Measurements from ENCODE around the gene UNC13A.

DNA sequence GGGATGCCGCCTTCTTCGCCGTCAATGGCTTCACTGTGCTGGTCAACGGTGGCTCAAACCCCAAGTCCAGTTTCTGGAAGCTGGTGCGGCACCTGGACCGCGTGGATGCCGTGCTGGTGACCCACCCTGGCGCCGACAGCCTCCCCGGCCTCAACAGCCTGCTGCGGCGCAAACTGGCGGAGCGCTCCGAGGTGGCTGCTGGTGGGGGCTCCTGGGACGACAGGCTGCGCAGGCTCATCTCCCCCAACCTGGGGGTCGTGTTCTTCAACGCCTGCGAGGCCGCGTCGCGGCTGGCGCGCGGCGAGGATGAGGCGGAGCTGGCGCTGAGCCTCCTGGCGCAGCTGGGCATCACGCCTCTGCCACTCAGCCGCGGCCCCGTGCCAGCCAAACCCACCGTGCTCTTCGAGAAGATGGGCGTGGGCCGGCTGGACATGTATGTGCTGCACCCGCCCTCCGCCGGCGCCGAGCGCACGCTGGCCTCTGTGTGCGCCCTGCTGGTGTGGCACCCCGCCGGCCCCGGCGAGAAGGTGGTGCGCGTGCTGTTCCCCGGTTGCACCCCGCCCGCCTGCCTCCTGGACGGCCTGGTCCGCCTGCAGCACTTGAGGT, 38.1 kb upstream of the UNC13A start:
- TF ChIP-seq SIN3A (IDR thresholded peaks at IDR 0.05; ENCODE audit: borderline replicate concordance, insufficient read depth, low read length) (no peak), POLR2AphosphoS5 (IDR thresholded peaks at IDR 0.05; ENCODE audit: low read depth, low read length) (no peak), TAF1 (IDR thresholded peaks at IDR 0.05; ENCODE audit: borderline replicate concordance, insufficient read depth, low read length) (no peak), REST (IDR thresholded peaks at IDR 0.05; ENCODE audit: insufficient read depth in 1 of 2, low read depth in 2 of 2, low read length in 2 of 2) (no peak)

Data from PFSK-1 (cell line).